ENCODE measurements around the gene FGB. TPM values are rescaled to one million over a fixed set of nuclear protein-coding genes. Genes with fewer than 3 reads are reported as not detected.

FGB gene
- total and polyA plus RNA-seq, 2 of the 13 experiments (the other 11 are each of a cell fraction or from before 2014, with no cell fraction given), result 226 to 784 TPM

GRCh38 chr4:154602404-154603020 lies 39.7 kb downstream of the FGB start (continued):
- TF ChIP-seq PRPF4 (IDR thresholded peaks at IDR 0.05; ENCODE audit: low read depth, low read length, poor library complexity, severe bottlenecking) (no peak), ZNF331 (CRISPR knock-in tag; IDR thresholded peaks at IDR 0.05) (no peak), ZFP41 (CRISPR knock-in tag; IDR thresholded peaks at IDR 0.05; ENCODE audit: borderline replicate concordance) (no peak), HOXA9 (CRISPR knock-in tag; IDR thresholded peaks at IDR 0.05; ENCODE audit: borderline replicate concordance) (no peak), FOSL2 (CRISPR knock-in tag; IDR thresholded peaks at IDR 0.05) (peak; percentile 20; the same call in 1 of the 2 replicates), ZNF564 (CRISPR knock-in tag; IDR thresholded peaks at IDR 0.05) (no peak), JUNB (CRISPR knock-in tag; IDR thresholded peaks at IDR 0.05; ENCODE audit: borderline replicate concordance) (0 out of 2 replicates have a peak, but pooled peaks have one; percentile 27), ZNF781 (CRISPR knock-in tag; IDR thresholded peaks at IDR 0.05; ENCODE audit: borderline replicate concordance, not compliant biosample characterization) (no peak), RXRA (CRISPR knock-in tag; IDR thresholded peaks at IDR 0.05) (no peak), ZNF737 (CRISPR knock-in tag; IDR thresholded peaks at IDR 0.05; ENCODE audit: borderline replicate concordance) (no peak), STAG1 (CRISPR knock-in tag; IDR thresholded peaks at IDR 0.05) (no peak), DNMT1 (CRISPR knock-in tag; IDR thresholded peaks at IDR 0.05) (no peak), SMAD9 (CRISPR knock-in tag; IDR thresholded peaks at IDR 0.05) (no peak), ZNF891 (CRISPR knock-in tag; IDR thresholded peaks at IDR 0.05) (no peak), CEBPB (IDR thresholded peaks at IDR 0.05; ENCODE audit: borderline replicate concordance, low read depth, low read length) (no peak), ZFP36 (IDR thresholded peaks at IDR 0.05; ENCODE audit: borderline replicate concordance, low read depth, low read length, partially characterized antibody) (no peak), GATAD2A (CRISPR knock-in tag; IDR thresholded peaks at IDR 0.05) (0 out of 2 replicates have a peak, but pooled peaks have one; percentile 18), CCDC6 (CRISPR knock-in tag; IDR thresholded peaks at IDR 0.05) (no peak), GLI4 (CRISPR knock-in tag; IDR thresholded peaks at IDR 0.05; ENCODE audit: borderline replicate concordance) (no peak), POLR2AphosphoS5 (IDR thresholded peaks at IDR 0.05; ENCODE audit: low read depth, low read length) (peak; percentile 3; the same call in 1 of the 2 replicates), HOXA3 (CRISPR knock-in tag; IDR thresholded peaks at IDR 0.05) (no peak), SPEN (CRISPR knock-in tag; IDR thresholded peaks at IDR 0.05; ENCODE audit: low read depth) (no peak), ZNF160 (CRISPR knock-in tag; IDR thresholded peaks at IDR 0.05) (no peak), ZNF709 (CRISPR knock-in tag; IDR thresholded peaks at IDR 0.05) (no peak), KDM5A (IDR thresholded peaks at IDR 0.05; ENCODE audit: borderline replicate concordance, low read length) (no peak), THYN1 (CRISPR knock-in tag; IDR thresholded peaks at IDR 0.05; ENCODE audit: borderline replicate concordance, low read depth) (no peak), RBM22 (optimal IDR thresholded peaks at IDR 0.05; ENCODE audit: low read length) (peak; percentile 81)
- TF ChIP-seq, protein P1, sequence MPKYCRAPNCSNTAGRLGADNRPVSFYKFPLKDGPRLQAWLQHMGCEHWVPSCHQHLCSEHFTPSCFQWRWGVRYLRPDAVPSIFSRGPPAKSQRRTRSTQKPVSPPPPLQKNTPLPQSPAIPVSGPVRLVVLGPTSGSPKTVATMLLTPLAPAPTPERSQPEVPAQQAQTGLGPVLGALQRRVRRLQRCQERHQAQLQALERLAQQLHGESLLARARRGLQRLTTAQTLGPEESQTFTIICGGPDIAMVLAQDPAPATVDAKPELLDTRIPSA (CRISPR knock-in tag; IDR thresholded peaks at IDR 0.05; ENCODE audit: borderline replicate concordance), result no peak
- TF ChIP-seq, protein P2, sequence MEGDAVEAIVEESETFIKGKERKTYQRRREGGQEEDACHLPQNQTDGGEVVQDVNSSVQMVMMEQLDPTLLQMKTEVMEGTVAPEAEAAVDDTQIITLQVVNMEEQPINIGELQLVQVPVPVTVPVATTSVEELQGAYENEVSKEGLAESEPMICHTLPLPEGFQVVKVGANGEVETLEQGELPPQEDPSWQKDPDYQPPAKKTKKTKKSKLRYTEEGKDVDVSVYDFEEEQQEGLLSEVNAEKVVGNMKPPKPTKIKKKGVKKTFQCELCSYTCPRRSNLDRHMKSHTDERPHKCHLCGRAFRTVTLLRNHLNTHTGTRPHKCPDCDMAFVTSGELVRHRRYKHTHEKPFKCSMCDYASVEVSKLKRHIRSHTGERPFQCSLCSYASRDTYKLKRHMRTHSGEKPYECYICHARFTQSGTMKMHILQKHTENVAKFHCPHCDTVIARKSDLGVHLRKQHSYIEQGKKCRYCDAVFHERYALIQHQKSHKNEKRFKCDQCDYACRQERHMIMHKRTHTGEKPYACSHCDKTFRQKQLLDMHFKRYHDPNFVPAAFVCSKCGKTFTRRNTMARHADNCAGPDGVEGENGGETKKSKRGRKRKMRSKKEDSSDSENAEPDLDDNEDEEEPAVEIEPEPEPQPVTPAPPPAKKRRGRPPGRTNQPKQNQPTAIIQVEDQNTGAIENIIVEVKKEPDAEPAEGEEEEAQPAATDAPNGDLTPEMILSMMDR (CRISPR knock-in tag; IDR thresholded peaks at IDR 0.05), result no peak
